Neutrophil (primary cell): ENCODE measurements around the gene ZNF423.

ENCODE experiments used
- H3K27ac ChIP-seq: fragments of 200-600 bp; sonication (generic); 2 replicates; pipeline ENCODE4 v1.5.1; 2016; ENCODE audit warnings: mild to moderate bottlenecking, moderate library complexity
- H3K27me3 ChIP-seq: fragments of 200-600 bp; sonication (generic); 2 replicates; pipeline ENCODE4 v1.6.0; 2016; ENCODE audit warnings: mild to moderate bottlenecking
- H3K36me3 ChIP-seq: fragments of 200-600 bp; sonication (generic); 2 replicates; pipeline ENCODE4 v1.5.1; 2017
- H3K4me1 ChIP-seq, 2 experiments: fragments of 200-600 bp in 1 of 2; sonication (generic) in 1 of 2; 1 replicate in 1 of 2; 2 replicates in 1 of 2; pipeline versions ENCODE4 v1.5.1 to v1.6.1; 2013 to 2016; ENCODE audit warnings: low read depth in 1 of 2, low read length in 1 of 2, mild to moderate bottlenecking in 1 of 2, moderate library complexity in 1 of 2; ENCODE audit not compliant: control insufficient read depth in 1 of 2, insufficient read depth in 1 of 2
- H3K4me3 ChIP-seq, 2 experiments: fragments of 200-600 bp in 1 of 2; sonication (generic) in 1 of 2; 1 replicate in 1 of 2; 2 replicates in 1 of 2; pipeline ENCODE4 v1.5.1; 2013 to 2016; ENCODE audit warnings: low read depth in 1 of 2, low read length in 1 of 2, mild to moderate bottlenecking in 1 of 2, moderate library complexity in 1 of 2
- H3K9me3 ChIP-seq: fragments of 200-600 bp; sonication (generic); 2 replicates; pipeline ENCODE4 v1.5.1; 2016
- CTCF ChIP-seq: fragments of 200-600 bp; sonication (generic); IDR thresholded peaks from 2 replicates; pipeline ENCODE4 v1.5.1; 2016; ENCODE audit warnings: antibody characterized with exemption

The ZNF423 gene

GRCh38 chr16:49899991-49900695 lies 44.2 kb upstream of the ZNF423 start:
- peaks cover 4% of the 10 kb centered on the region for H3K27me3 ChIP-seq
- H3K27ac ChIP-seq, result no peak overlapping the region
- no peaks in the 10 kb centered on the region for H3K36me3 ChIP-seq
- H3K9me3 ChIP-seq, result no peaks in the 10 kb centered on the region
- no peaks in the 10 kb centered on the region for H3K4me1 ChIP-seq
- no peak overlapping the region for H3K4me3 ChIP-seq
- TF ChIP-seq CTCF, result no peak

- Histone ChIP-seq H3K9me3 (no peaks in the 10 kb centered on the region), H3K27ac (no peak overlapping the region), H3K27me3 (peaks cover 4% of the 10 kb centered on the region), H3K36me3 (no peaks in the 10 kb centered on the region), H3K4me1 (no peaks in the 10 kb centered on the region), H3K4me3 (no peak overlapping the region)
- no peak for TF ChIP-seq CTCF
These were observed 40.6 kb upstream of the ZNF423 start for GRCh38 chr16:49896447-49896964.

GRCh38 chr16:49890876-49891275 lies 35.0 kb upstream of the ZNF423 start:
- no peaks in the 10 kb centered on the region for H3K4me1 ChIP-seq
- H3K27me3 ChIP-seq, result no peaks in the 10 kb centered on the region
- H3K9me3 ChIP-seq, result no peaks in the 10 kb centered on the region
- TF ChIP-seq CTCF, result no peak
- no peak overlapping the region for H3K4me3 ChIP-seq
- no peaks in the 10 kb centered on the region for H3K36me3 ChIP-seq
- no peak overlapping the region for H3K27ac ChIP-seq

- Histone ChIP-seq H3K27ac (no peak overlapping the region), H3K9me3 (no peaks in the 10 kb centered on the region), H3K36me3 (no peaks in the 10 kb centered on the region), H3K4me1 (no peaks in the 10 kb centered on the region), H3K4me3 (no peak overlapping the region), H3K27me3 (no peaks in the 10 kb centered on the region)
- TF ChIP-seq CTCF, result no peak
These were observed 33.9 kb upstream of the ZNF423 start for GRCh38 chr16:49889725-49890397.

GRCh38 chr16:49886554-49887094 lies 30.7 kb upstream of the ZNF423 start:
- Histone ChIP-seq H3K27me3 (no peaks in the 10 kb centered on the region), H3K4me1 (no peaks in the 10 kb centered on the region), H3K27ac (no peak overlapping the region), H3K9me3 (no peaks in the 10 kb centered on the region), H3K36me3 (no peaks in the 10 kb centered on the region), H3K4me3 (no peak overlapping the region)
- TF ChIP-seq CTCF, result no peak
